HG03108 (cell line): ENCODE results near the gene FAM241B.

Experiments
- ATAC-seq: cut with Tn5 transposase; IDR thresholded peaks from one replicate; pipeline ENCODE4 v1.9.1; 2021; ENCODE audit warnings: moderate library complexity; ENCODE audit not compliant: unreplicated experiment

The FAM241B gene

GRCh38 chr10:69647126-69647525 lies 17.1 kb downstream of the FAM241B start:
- no peak for ATAC-seq

- no peak for ATAC-seq
Observed at GRCh38 chr10:69647819-69648218, 17.8 kb downstream of the FAM241B start.

DNA sequence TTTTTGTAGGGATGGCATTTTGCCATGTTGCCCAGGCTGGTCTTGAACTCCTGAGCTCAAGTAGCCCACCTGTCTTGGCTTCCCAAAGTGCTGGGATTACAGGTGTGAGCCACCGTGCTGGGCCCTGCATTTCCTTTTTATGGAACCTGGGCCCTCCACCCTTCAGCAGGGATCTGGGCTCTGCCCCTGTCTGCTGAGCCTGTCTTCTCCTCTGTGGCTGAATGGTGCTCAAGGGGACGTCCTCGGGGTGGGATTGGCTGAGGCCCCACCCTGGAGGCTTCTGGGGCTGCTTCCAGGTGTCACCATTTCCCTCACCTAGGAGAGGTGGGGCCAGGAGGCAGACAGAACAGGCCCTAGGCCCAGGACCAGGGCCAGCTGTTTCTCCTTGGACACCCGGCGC lies 18.4 kb downstream of the FAM241B start:
- no peak for ATAC-seq

GRCh38 chr10:69649786-69650550 lies 19.9 kb downstream of the FAM241B start:
- no peak for ATAC-seq

- ATAC-seq: no peak
Observed at GRCh38 chr10:69650589-69651261, 20.7 kb downstream of the FAM241B start.

- no peak for ATAC-seq
Observed at GRCh38 chr10:69651362-69651761, 21.3 kb downstream of the FAM241B start.

GRCh38 chr10:69652111-69652856 lies 22.2 kb downstream of the FAM241B start:
- no peak for ATAC-seq

GRCh38 chr10:69652857-69653199 lies 22.8 kb downstream of the FAM241B start:
- ATAC-seq: no peak

- no peak for ATAC-seq
Observed at GRCh38 chr10:69653561-69653960, 23.5 kb downstream of the FAM241B start.

GRCh38 chr10:69655124-69655867 lies 25.2 kb downstream of the FAM241B start:
- no peak for ATAC-seq

DNA sequence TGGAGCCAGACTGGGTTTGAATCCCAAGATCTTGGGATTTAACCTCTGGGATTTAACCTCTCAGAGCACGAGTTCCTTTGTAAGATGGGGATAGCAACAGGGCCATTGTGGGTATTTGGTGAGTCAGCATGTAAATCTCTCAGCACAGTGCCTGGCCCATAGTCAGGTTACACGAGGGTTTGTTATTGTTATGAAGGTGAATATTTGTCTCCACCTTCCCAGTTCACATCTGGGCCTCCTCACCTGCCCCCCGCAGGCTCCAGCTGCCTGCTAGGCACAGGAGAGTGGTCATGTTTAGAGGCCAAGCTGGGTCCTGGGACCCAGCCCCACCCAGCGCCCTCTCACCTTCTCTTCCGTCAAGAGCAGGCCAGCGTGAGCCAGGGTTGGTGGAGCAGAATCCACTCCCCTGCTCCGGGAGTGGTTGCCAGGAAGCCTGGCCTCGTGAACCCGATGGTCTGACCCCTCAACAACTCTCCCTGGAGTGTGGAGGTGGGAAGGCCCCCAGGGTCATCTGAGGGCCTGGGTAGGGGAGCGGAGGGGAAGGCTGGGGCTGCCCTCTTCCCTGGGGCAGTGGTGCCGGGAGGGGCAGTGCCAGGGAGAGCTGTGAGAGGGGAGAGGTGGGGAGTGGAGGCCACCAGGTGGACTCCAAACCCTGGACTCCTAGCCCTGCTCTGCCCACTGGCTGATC lies 26.0 kb downstream of the FAM241B start:
- no peak for ATAC-seq

GRCh38 chr10:69656742-69657269 lies 26.8 kb downstream of the FAM241B start:
- ATAC-seq: no peak

- ATAC-seq: no peak
Observed at GRCh38 chr10:69657430-69657829, 27.4 kb downstream of the FAM241B start.

DNA sequence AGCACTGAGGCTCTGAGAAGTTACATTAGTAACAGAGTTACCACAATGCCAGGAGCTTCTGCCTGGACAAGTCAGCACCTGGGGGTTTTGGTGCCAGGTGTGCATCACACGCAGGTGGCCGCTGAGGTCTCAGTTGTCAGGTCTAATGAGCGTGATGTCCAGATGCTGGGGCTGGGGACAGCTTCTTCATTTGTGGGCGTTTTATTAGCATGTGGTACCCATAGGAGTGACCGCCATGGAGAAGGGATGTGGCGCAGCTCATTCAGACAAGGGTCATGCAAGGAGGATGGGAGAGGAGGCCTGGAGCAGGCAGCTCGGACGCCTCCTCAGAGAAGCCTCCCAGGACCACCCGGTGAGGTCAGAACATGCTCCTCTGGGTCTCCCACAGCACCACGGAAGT lies 27.8 kb downstream of the FAM241B start:
- ATAC-seq: no peak

- no peak for ATAC-seq
Observed at GRCh38 chr10:69659241-69660038, 29.4 kb downstream of the FAM241B start.

- no peak for ATAC-seq
Observed at GRCh38 chr10:69660296-69660695, 30.2 kb downstream of the FAM241B start.

DNA sequence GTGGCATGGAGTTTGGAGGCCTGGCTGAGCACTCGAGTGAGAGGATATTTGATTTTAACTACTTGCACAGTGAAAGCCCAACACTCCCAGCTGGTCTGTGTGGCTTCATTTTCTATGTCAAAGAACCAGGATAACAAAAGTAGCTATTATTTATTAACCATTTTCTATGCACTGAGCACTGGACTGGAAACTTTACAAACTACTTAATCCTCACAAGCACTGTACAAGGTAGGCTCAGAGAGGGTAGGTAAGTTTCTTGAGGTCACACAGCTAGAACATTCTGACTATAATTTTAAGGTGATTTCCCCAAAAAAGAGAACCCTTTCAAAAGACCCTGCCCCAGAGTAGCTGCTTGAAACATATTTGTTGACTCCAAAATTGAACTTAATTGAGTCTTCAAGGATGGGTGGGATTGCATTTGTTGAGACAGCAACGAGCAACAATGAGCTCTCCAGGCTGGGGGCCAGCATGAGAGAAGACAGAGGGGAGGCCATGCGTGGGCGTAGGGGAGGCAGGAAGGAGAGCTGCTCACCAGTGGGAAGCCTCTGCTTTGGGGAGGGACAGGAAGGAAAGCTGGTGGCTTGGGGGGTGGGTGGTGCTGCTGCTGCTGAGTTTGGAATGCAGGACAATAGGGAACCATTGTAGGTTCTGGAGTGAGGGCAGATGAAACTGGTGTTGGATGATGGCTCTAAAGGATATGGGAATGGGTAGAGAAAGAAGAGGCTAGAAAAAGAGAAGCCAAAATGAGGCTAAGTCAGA lies 31.5 kb downstream of the FAM241B start:
- no peak for ATAC-seq

DNA sequence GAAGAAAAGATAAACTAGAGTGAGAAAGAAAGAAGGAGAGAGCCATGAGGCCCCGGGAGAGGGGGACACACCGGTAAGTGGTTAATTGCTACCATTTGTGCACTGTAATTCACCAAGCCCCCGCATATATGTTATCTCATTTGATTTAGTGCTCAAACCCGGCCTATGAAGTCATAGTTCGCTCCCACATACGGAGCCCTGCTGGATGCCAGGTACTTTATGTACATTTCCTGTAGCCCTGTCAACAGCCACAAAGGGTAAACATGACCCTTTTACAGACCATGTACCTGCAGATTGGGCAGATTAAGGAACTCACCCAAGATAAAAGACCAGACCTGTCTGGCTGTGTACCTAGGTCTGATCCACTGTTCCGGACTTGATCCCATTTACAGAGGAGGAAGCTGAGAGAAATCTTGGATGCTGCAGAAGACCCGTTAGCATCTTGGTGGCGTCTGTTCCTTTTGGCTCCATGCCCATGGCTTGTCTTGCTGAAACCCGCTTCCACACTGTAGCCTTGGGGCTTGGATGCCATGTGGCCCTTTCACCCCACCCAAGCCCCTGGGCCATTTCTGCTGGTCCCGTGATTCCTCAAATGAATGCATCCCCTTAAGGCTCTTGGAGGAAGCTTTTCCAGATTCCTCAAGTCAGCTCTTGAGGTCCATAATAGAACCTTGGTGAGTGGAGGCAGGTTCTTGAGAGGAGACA lies 32.3 kb downstream of the FAM241B start:
- no peak for ATAC-seq
